H1 (cell line): ENCODE results near the gene SMYD3. TPM values are rescaled to one million over a fixed set of nuclear protein-coding genes. Genes with fewer than 3 reads are reported as not detected.

Experiments used
- CTCF ChIA-PET: fragments of 300-600 bp; sonication (Branson Sonifier 250); formaldehyde crosslinking; loops from one replicate; lab custom pipeline; 2021; ENCODE audit not compliant: partially characterized antibody; lab: Charles Lee
- POLR2A ChIA-PET: fragments of 300-600 bp; sonication (Branson Sonifier 250); formaldehyde crosslinking; loops from one replicate; lab custom pipeline; 2021; ENCODE audit warnings: inconsistent platforms; ENCODE audit not compliant: partially characterized antibody; lab: Charles Lee
- DNase-seq, 2 experiments: peaks; one replicate each; pipeline versions ENCODE4 v3.0.0 to v3.0.0-alpha.2; 2010 to 2022; ENCODE audit warnings: low spot score in 2 of 2, low read depth in 1 of 2, mixed read lengths in 1 of 2
- FAIRE-seq: peaks from 2 replicates; lab custom pipeline; 2011; peaks lifted over from hg19 to GRCh38; lab: Jason Lieb, UNC
- H2AFZ ChIP-seq: 2 replicates; pipeline ENCODE4 v1.8.1; 2012; ENCODE audit warnings: low read length, inconsistent platforms
- H2AK5ac ChIP-seq: 2 replicates; pipeline ENCODE4 v1.6.1; 2013; ENCODE audit warnings: low read depth, low read length
- H2BK120ac ChIP-seq: replicated peaks from 2 replicates; pipeline ENCODE3; 2013; ENCODE audit warnings: low read depth, low read length, inconsistent platforms
- H2BK12ac ChIP-seq: 2 replicates; pipeline ENCODE4 v1.6.1; 2013; ENCODE audit warnings: low read depth, low read length
- H2BK15ac ChIP-seq: 2 replicates; pipeline ENCODE4 v1.6.1; 2013; ENCODE audit warnings: low read length
- H2BK20ac ChIP-seq: 2 replicates; pipeline ENCODE4 v1.6.1; 2013; ENCODE audit warnings: low read length
- H2BK5ac ChIP-seq: 2 replicates; pipeline ENCODE4 v1.6.1; 2013; ENCODE audit warnings: low read depth, low read length
- H3K14ac ChIP-seq: 2 replicates; pipeline ENCODE4 v1.6.1; 2013; ENCODE audit warnings: inconsistent platforms; ENCODE audit not compliant: insufficient read length
- H3K18ac ChIP-seq: 2 replicates; pipeline ENCODE4 v1.6.1; 2013; ENCODE audit warnings: low read length; ENCODE audit errors: extremely low read depth
- H3K23ac ChIP-seq: 2 replicates; pipeline ENCODE4 v1.6.1; 2013; ENCODE audit warnings: inconsistent platforms; ENCODE audit not compliant: insufficient read length
- H3K23me2 ChIP-seq: 2 replicates; pipeline ENCODE4 v1.6.1; 2013; ENCODE audit warnings: low read depth, low read length
- H3K27ac ChIP-seq: 2 replicates; pipeline ENCODE4 v1.6.1; 2011; ENCODE audit warnings: low read depth, low read length, inconsistent platforms
- H3K27me3 ChIP-seq, 4 experiments: replicated peaks in 1 of 4; 1 replicate in 1 of 4; 2 replicates in 3 of 4; pipeline versions ENCODE4 v1.6.1 to v1.8.1; 2011 to 2013; ENCODE audit warnings: low read length in 3 of 4, mild to moderate bottlenecking in 3 of 4, inconsistent platforms in 2 of 4, mixed read lengths in 2 of 4, moderate library complexity in 1 of 4; ENCODE audit not compliant: control insufficient read depth in 3 of 4, insufficient read depth in 3 of 4; ENCODE audit errors: extremely low read depth in 1 of 4
- H3K36me3 ChIP-seq, 4 experiments: 2 replicates each; pipeline versions ENCODE4 v1.6.1 to v1.8.1; 2011 to 2013; ENCODE audit warnings: mild to moderate bottlenecking in 4 of 4, low read length in 3 of 4, moderate library complexity in 2 of 4, control low read depth in 1 of 4, inconsistent platforms in 1 of 4; ENCODE audit not compliant: insufficient read depth in 4 of 4, control insufficient read depth in 2 of 4
- H3K4ac ChIP-seq: replicated peaks from 2 replicates; pipeline ENCODE3; 2013; ENCODE audit warnings: low read length, low read depth, mixed read lengths, inconsistent platforms; ENCODE audit not compliant: insufficient read length
- H3K4me1 ChIP-seq, 4 experiments: replicated peaks in 1 of 4; 1 replicate in 1 of 4; 2 replicates in 3 of 4; pipeline versions ENCODE4 v1.6.1 to v1.8.1; 2011 to 2013; ENCODE audit warnings: low read length in 3 of 4, inconsistent platforms in 2 of 4, mixed read lengths in 1 of 4; ENCODE audit not compliant: insufficient read depth in 4 of 4, control insufficient read depth in 3 of 4
- H3K4me2 ChIP-seq, 2 experiments: 2 replicates each; pipeline versions ENCODE4 v1.6.1 to v1.8.1; 2011 to 2013; ENCODE audit warnings: low read depth in 2 of 2, low read length in 2 of 2, control low read depth in 1 of 2, inconsistent platforms in 1 of 2, mild to moderate bottlenecking in 1 of 2; ENCODE audit not compliant: insufficient read depth in 1 of 2
- H3K4me3 ChIP-seq, 4 experiments: fragments of 200-600, 300-600 bp in 1 of 4; sonication (generic), shearing (Covaris generic), sonication (Bioruptor Twin) in 1 of 4; 2 replicates each; pipeline versions ENCODE4 v1.5.1 to v1.8.1; 2011 to 2016; ENCODE audit warnings: low read length in 4 of 4, low read depth in 3 of 4, control low read depth in 2 of 4, inconsistent platforms in 2 of 4, mild to moderate bottlenecking in 2 of 4, mixed read lengths in 1 of 4, moderate library complexity in 1 of 4; ENCODE audit not compliant: insufficient read depth in 2 of 4; ENCODE audit errors: extremely low read depth in 1 of 4
- H3K56ac ChIP-seq: replicated peaks from 2 replicates; pipeline ENCODE3; 2013; ENCODE audit warnings: low read depth, mild to moderate bottlenecking, mixed read lengths, low read length, inconsistent platforms; ENCODE audit not compliant: insufficient read length
- H3K79me1 ChIP-seq: 2 replicates; pipeline ENCODE4 v1.6.1; 2013; ENCODE audit warnings: low read depth, low read length, control low read depth
- H3K79me2 ChIP-seq, 2 experiments: 2 replicates each; pipeline versions ENCODE4 v1.6.1 to v1.8.1; 2012 to 2013; ENCODE audit warnings: low read length in 2 of 2, mild to moderate bottlenecking in 2 of 2, inconsistent platforms in 1 of 2; ENCODE audit not compliant: insufficient read depth in 2 of 2, control insufficient read depth in 1 of 2
- H3K9ac ChIP-seq, 4 experiments: replicated peaks in 1 of 4; 1 replicate in 1 of 4; 2 replicates in 3 of 4; pipeline versions ENCODE4 v1.6.1 to v1.8.1; 2011 to 2013; ENCODE audit warnings: low read depth in 3 of 4, low read length in 3 of 4, control low read depth in 2 of 4, mild to moderate bottlenecking in 2 of 4, moderate library complexity in 2 of 4, inconsistent platforms in 1 of 4; ENCODE audit errors: extremely low read depth in 1 of 4
- H3K9me3 ChIP-seq, 2 experiments: 2 replicates each; pipeline versions ENCODE4 v1.6.1 to v1.8.1; 2012 to 2013; ENCODE audit warnings: mild to moderate bottlenecking in 2 of 2, moderate library complexity in 2 of 2, control low read depth in 1 of 2, inconsistent platforms in 1 of 2, low read depth in 1 of 2, low read length in 1 of 2, mixed read lengths in 1 of 2; ENCODE audit not compliant: insufficient read depth in 2 of 2
- H4K20me1 ChIP-seq, 2 experiments: replicated peaks in 1 of 2; 2 replicates each; pipeline versions ENCODE3 to v1.8.1; 2011 to 2013; ENCODE audit warnings: inconsistent platforms in 2 of 2, low read length in 2 of 2, mild to moderate bottlenecking in 1 of 2; ENCODE audit not compliant: insufficient read depth in 2 of 2, control insufficient read depth in 1 of 2
- H4K5ac ChIP-seq: 2 replicates; pipeline ENCODE4 v1.6.1; 2013; ENCODE audit warnings: low read length, low read depth, mixed read lengths, inconsistent platforms; ENCODE audit not compliant: insufficient read length
- H4K8ac ChIP-seq: 2 replicates; pipeline ENCODE4 v1.8.0; 2013; ENCODE audit warnings: mild to moderate bottlenecking, moderate library complexity, low read length, inconsistent platforms; ENCODE audit not compliant: insufficient read depth; ENCODE audit errors: extremely low read depth
- H4K91ac ChIP-seq: replicated peaks from 2 replicates; pipeline ENCODE3; 2013; ENCODE audit warnings: low read length, mixed read lengths, inconsistent platforms; ENCODE audit not compliant: insufficient read length
- GTF2F1 ChIP-seq: IDR thresholded peaks from 2 replicates; pipeline ENCODE4 v1.6.1; 2012; ENCODE audit warnings: low read depth, low read length, improper control_type of control experiment, borderline replicate concordance
- WGBS, 2 experiments: shearing (Covaris generic) in 1 of 2; methylation state at CpG; one replicate each; pipeline versions ENCODE4 v1.1.6 to v1.1.7; 2013 to 2015; ENCODE audit warnings: low lambda C conversion rate in 2 of 2, mixed read lengths in 2 of 2, inconsistent platforms in 1 of 2, low coverage in 1 of 2, missing lambda C conversion rate in 1 of 2; ENCODE audit not compliant: insufficient replicate concordance in 2 of 2, insufficient coverage in 1 of 2, insufficient read length in 1 of 2; ENCODE audit errors: extremely low coverage in 1 of 2, missing lambda C conversion rate in 1 of 2; 5-methylcytosine and 5-hydroxymethylcytosine counted together
- polyA plus RNA-seq, 7 experiments: library from polyadenylated mRNA; depleted of rRNA in 3 of 7; stranded (reverse) in 5 of 7; unstranded in 2 of 7; fragments of >200 nt in 5 of 7; fragments of 200-250 nt in 2 of 7; gene quantifications; 1 replicate in 5 of 7; 2 replicates in 1 of 7; 4 replicates in 1 of 7; pipeline versions ENCODE4 v1.2.1 to v1.2.3, GENCODE V29; 2011 to 2013; ENCODE audit warnings: missing spikeins in 2 of 7, mixed read lengths in 2 of 7
- total RNA-seq: library from RNA; stranded (reverse); fragmentation: NEBNext Ultra II Directional; extraction: Animal tissue kit (Norgen Biotek cat#: 25700); gene quantifications from 2 replicates; pipeline ENCODE4 v1.2.1, GENCODE V29; 2021

SMYD3 gene
- total and polyA plus RNA-seq, 2 of the 8 experiments (the other 6 are each of a cell fraction or from before 2014, with no cell fraction given), result 17.3 to 25.4 TPM

DNA sequence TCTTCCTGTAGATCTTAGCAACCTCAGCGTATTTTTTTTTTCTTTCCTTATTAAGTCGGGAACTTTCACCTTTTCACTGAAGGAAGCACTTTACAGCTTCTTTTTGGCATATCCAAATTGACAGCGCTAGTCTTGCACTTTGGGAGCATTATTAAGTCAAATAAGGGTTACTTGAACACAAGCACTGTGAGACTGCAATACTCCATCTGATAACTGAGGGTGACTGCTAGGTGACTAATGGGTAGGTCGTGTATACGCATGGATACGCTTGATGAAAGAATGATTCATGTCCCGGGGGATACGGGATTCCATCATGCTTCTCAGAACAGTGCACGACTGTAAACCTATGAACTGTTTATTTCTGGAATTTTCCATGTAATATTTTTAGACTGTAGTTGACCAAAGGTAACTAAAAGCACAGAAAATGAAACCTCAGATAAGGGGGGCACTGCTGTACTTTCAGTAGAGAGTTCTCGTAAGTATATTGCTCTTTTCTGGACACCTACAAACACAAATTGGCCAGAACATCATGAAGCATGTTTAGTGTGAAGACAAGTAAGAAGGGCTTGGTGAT is 364.7 kb downstream of the SMYD3 start:
- no peak overlapping the region for H3K4me2 ChIP-seq
- no peak for FAIRE-seq
- POLR2A ChIA-PET, result interaction anchor here (0.9 kb wide), 1 partner anchor 16 kb away, joined by 3 read pairs; no protein-coding TSS in a partner anchor
- no peak for TF ChIP-seq GTF2F1

More for the DNA sequence above, 364.7 kb downstream of the SMYD3 start:
- Histone ChIP-seq H2BK5ac (no peak overlapping the region), H3K79me1 (no peaks in the 10 kb centered on the region), H3K14ac (no peak overlapping the region), H3K18ac (no peak overlapping the region), H3K27me3 (no peaks in the 10 kb centered on the region), H2BK20ac (no peak overlapping the region), H3K4ac (no peak overlapping the region), H2BK15ac (no peak overlapping the region), H2AFZ (no peak overlapping the region), H3K56ac (no peak overlapping the region), H4K8ac (no peak overlapping the region), H4K20me1 (no peaks in the 10 kb centered on the region), H3K23me2 (no peaks in the 10 kb centered on the region), H2BK120ac (no peak overlapping the region), H3K4me3 (no peak overlapping the region), H3K9ac (no peak overlapping the region), H2BK12ac (no peak overlapping the region), H3K27ac (no peak overlapping the region), H4K5ac (no peak overlapping the region), H4K91ac (no peak overlapping the region), H2AK5ac (no peak overlapping the region), H3K79me2 (no peaks in the 10 kb centered on the region), H3K9me3 (no peaks in the 10 kb centered on the region), H3K36me3 (no peaks in the 10 kb centered on the region), H3K4me1 (no peaks in the 10 kb centered on the region; a peak in 1 of 7 replicates), H3K23ac (no peak overlapping the region)
- no peak for DNase-seq
- 88% methylated on average over 10 of the region's 10 CpGs; no CpG with 5 or more reads in 1 of the 2 experiments for WGBS, 2 experiments
- CTCF ChIA-PET, result interaction anchor here (0.6 kb wide), 1 partner anchor 42 kb away, joined by 3 read pairs; no protein-coding TSS in a partner anchor
